Glutamatergic neuron (in vitro differentiated cells): ENCODE results near the gene TRIM24. TPM values are rescaled to one million over a fixed set of nuclear protein-coding genes. Genes with fewer than 3 reads are reported as not detected.

ENCODE experiments used
- DNase-seq: peaks from one replicate; pipeline ENCODE4 v3.0.0; 2022
- H3K27ac Mint-ChIP-seq: one replicate; pipeline ENCODE4 v1.8.0; 2020; ENCODE audit warnings: mild to moderate bottlenecking, mixed read lengths, inconsistent platforms; ENCODE audit not compliant: unreplicated experiment
- H3K27me3 Mint-ChIP-seq: one replicate; pipeline ENCODE4 v1.8.0; 2020; ENCODE audit warnings: mild to moderate bottlenecking, moderate library complexity, mixed read lengths, inconsistent platforms; ENCODE audit not compliant: unreplicated experiment
- H3K36me3 Mint-ChIP-seq: one replicate; pipeline ENCODE4 v1.8.0; 2020; ENCODE audit warnings: mild to moderate bottlenecking, mixed read lengths, inconsistent platforms; ENCODE audit not compliant: unreplicated experiment
- H3K4me1 Mint-ChIP-seq: one replicate; pipeline ENCODE4 v1.8.0; 2020; ENCODE audit warnings: mild to moderate bottlenecking, low read depth, mixed read lengths, inconsistent platforms; ENCODE audit not compliant: unreplicated experiment
- H3K4me3 Mint-ChIP-seq: one replicate; pipeline ENCODE4 v1.8.0; 2020; ENCODE audit warnings: mild to moderate bottlenecking, mixed read lengths, inconsistent platforms; ENCODE audit not compliant: unreplicated experiment
- H3K9me3 Mint-ChIP-seq: one replicate; pipeline ENCODE4 v1.8.0; 2020; ENCODE audit warnings: mild to moderate bottlenecking, moderate library complexity, mixed read lengths, inconsistent platforms; ENCODE audit not compliant: unreplicated experiment
- total RNA-seq: library from RNA; stranded (reverse); fragmentation: NEBNext Ultra II Directional; extraction: Animal tissue kit (Norgen Biotek cat#: 25700); gene quantifications from one replicate; pipeline ENCODE4 v1.2.1, GENCODE V29; 2021; ENCODE audit not compliant: unreplicated experiment
- TF ChIP-seq, protein P1 (sequence below): fragments of 200-600 bp; sonication (generic); IDR thresholded peaks from one replicate; pipeline ENCODE4 v1.5.0; 2021; ENCODE audit not compliant: partially characterized antibody, unreplicated experiment

Gene TRIM24
- total RNA-seq, 1 donor from 2014 or later, result 85.6 TPM

DNA sequence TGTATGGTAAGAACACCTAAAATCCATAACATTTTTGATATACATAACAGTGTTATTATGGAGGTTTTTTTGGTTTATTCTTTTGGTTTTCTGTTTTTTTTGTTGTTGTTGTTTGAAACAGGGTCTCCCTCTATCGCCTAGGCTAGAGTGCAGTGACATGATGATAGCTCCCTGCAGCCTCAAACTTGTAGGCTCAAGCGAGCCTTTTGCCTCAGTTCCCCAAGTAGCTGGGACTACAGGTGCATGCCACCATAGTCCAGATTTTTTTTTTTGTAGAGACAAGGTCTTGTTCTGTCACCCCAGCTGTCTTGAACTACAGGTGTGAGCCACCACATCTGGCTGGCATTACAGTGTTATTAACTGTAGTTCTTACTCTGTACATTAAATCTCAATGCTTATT is 83.7 kb downstream of the TRIM24 start:
- Mint-ChIP-seq H3K9me3 (peaks cover 4% of the 10 kb centered on the region), H3K27ac (no peak overlapping the region), H3K4me3 (no peak overlapping the region), H3K27me3 (no peaks in the 10 kb centered on the region), H3K36me3 (peaks cover 19% of the 10 kb centered on the region), H3K4me1 (no peaks in the 10 kb centered on the region)
- TF ChIP-seq, protein P1, sequence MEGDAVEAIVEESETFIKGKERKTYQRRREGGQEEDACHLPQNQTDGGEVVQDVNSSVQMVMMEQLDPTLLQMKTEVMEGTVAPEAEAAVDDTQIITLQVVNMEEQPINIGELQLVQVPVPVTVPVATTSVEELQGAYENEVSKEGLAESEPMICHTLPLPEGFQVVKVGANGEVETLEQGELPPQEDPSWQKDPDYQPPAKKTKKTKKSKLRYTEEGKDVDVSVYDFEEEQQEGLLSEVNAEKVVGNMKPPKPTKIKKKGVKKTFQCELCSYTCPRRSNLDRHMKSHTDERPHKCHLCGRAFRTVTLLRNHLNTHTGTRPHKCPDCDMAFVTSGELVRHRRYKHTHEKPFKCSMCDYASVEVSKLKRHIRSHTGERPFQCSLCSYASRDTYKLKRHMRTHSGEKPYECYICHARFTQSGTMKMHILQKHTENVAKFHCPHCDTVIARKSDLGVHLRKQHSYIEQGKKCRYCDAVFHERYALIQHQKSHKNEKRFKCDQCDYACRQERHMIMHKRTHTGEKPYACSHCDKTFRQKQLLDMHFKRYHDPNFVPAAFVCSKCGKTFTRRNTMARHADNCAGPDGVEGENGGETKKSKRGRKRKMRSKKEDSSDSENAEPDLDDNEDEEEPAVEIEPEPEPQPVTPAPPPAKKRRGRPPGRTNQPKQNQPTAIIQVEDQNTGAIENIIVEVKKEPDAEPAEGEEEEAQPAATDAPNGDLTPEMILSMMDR, result no peak
- DNase-seq, result no peak

DNA sequence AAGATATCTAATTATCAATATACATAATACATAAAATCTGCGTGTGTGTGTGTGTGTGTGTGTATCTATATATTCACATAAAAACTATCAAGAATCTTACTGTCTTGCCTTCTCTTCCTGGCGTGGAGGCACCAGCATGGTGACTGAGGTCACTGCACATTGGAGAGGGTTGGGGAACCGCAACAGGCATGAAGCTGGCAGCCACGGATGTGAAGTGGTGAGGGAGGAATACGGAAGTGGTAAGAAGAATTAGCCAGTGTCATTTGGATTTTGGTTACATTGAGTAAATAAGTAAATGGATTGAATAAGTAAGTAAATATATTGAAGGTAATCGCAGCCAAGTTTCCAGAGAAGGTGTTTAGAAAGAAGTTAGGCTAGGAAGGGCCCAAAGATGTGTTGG is 85.1 kb downstream of the TRIM24 start:
- no peaks in the 10 kb centered on the region for H3K27me3 Mint-ChIP-seq
- H3K9me3 Mint-ChIP-seq, result peaks cover 4% of the 10 kb centered on the region
- no peak overlapping the region for H3K4me3 Mint-ChIP-seq
- DNase-seq, result no peak
- TF ChIP-seq, protein P1, result no peak
- H3K27ac Mint-ChIP-seq, result no peak overlapping the region
- H3K36me3 Mint-ChIP-seq, result peaks cover 17% of the 10 kb centered on the region
- H3K4me1 Mint-ChIP-seq, result no peaks in the 10 kb centered on the region

DNA sequence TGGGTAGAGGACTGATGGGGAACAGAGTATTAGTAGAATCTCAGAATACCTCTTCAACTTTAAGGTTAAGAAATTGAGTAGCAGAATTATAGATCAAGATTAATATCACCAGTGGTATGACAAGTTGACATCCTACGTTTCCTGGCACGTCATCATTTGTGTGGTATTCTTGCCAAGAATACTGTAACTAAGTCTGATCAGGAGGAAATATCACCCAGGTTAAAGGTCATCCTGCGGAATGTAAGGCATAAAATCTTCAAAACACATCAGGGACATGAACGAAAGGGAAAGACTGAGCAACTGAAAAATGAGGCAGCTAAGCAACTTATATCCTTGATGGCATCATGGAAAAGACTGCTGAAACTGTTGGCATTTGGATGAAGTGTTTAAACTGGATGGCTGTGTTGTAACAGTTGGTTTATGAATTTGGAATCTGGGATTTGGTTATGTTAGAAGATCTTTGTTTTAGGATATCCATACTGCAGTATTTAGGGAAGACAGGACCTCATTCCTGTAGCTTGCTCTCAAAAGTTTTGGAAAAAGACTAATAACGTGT is 86.1 kb downstream of the TRIM24 start:
- H3K36me3 Mint-ChIP-seq, result peaks cover 12% of the 10 kb centered on the region
- no peak overlapping the region for H3K4me3 Mint-ChIP-seq
- peaks cover 4% of the 10 kb centered on the region for H3K9me3 Mint-ChIP-seq
- H3K4me1 Mint-ChIP-seq, result no peaks in the 10 kb centered on the region
- TF ChIP-seq, protein P1, result no peak
- H3K27ac Mint-ChIP-seq, result no peak overlapping the region
- no peak for DNase-seq
- no peaks in the 10 kb centered on the region for H3K27me3 Mint-ChIP-seq

DNA sequence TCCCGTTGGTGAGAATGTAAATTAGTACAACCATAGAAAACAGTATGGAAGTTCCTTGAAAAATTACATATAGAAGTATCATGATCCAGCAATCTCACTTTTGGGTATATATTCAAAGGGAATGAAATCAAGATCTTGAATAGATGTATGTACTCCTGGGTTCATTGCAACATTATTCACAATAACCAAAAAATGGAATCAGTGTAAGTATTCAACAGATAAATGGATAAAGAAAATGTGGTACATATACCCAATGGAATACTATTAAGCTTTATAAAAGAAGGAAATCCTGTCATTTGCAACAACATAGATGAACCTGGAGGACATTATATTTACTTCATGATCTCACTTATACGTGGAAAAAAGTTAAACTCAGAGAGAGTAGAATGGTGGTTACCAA is 86.8 kb downstream of the TRIM24 start:
- no peak for DNase-seq
- peaks cover 7% of the 10 kb centered on the region for H3K36me3 Mint-ChIP-seq
- H3K27ac Mint-ChIP-seq, result no peak overlapping the region
- H3K4me3 Mint-ChIP-seq, result no peak overlapping the region
- no peaks in the 10 kb centered on the region for H3K4me1 Mint-ChIP-seq
- H3K27me3 Mint-ChIP-seq, result no peaks in the 10 kb centered on the region
- peaks cover 4% of the 10 kb centered on the region for H3K9me3 Mint-ChIP-seq
- TF ChIP-seq, protein P1, result no peak

DNA sequence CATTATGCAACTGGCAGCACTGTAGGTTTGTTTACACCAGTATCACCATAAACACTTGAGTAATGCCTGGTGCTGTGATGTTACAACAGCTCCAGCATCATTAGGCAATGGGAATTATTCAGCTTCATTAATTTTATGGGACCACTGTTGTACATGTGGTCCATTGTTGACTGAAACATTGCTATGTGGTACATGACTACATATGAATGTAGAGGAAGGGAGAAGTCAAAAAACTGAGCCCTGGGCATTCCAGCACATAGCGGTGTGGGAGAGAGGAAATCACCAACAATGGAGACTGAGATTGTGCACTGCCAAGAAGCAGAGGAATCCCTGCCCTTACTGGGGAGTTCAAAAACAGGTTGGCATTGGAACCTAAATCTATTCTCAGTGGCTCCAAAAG is 89.0 kb downstream of the TRIM24 start:
- Mint-ChIP-seq H3K9me3 (peaks cover 4% of the 10 kb centered on the region), H3K27ac (no peak overlapping the region), H3K36me3 (peaks cover 8% of the 10 kb centered on the region), H3K4me1 (no peaks in the 10 kb centered on the region), H3K27me3 (no peaks in the 10 kb centered on the region), H3K4me3 (no peak overlapping the region)
- DNase-seq, result no peak
- TF ChIP-seq, protein P1, result no peak
